ENCODE measurements around the gene TP53RK.

The TP53RK gene

DNA sequence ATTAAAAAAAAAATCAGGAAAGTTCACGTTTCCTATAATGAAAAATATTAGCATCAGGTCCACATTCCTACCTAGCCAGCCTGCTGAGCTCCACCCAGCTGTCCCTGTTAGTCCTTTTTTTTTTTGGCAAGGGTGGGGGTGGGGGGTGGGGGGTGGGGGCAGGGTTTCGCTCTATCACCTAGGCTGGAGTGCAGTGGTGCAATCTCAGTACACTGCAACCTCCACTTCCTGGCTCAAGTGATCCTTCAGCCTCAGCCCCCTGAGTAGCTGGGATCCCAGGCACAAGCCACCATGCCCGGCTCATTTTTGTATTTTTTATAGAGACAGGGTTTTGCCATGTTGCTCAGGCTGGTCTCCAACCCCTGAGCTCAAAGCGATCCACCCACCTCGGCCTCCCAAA lies 12.7 kb upstream of the TP53RK start:
- no peak overlapping the region for H3K4me3 ChIP-seq (ENCODE audit: low read depth, low read length)
- TF ChIP-seq, protein P1, sequence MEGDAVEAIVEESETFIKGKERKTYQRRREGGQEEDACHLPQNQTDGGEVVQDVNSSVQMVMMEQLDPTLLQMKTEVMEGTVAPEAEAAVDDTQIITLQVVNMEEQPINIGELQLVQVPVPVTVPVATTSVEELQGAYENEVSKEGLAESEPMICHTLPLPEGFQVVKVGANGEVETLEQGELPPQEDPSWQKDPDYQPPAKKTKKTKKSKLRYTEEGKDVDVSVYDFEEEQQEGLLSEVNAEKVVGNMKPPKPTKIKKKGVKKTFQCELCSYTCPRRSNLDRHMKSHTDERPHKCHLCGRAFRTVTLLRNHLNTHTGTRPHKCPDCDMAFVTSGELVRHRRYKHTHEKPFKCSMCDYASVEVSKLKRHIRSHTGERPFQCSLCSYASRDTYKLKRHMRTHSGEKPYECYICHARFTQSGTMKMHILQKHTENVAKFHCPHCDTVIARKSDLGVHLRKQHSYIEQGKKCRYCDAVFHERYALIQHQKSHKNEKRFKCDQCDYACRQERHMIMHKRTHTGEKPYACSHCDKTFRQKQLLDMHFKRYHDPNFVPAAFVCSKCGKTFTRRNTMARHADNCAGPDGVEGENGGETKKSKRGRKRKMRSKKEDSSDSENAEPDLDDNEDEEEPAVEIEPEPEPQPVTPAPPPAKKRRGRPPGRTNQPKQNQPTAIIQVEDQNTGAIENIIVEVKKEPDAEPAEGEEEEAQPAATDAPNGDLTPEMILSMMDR (IDR thresholded peaks at IDR 0.05; ENCODE audit: borderline replicate concordance, insufficient read depth, low read depth, low read length), result no peak

- no peak overlapping the region for H3K4me3 ChIP-seq (ENCODE audit: low read depth, low read length)
- TF ChIP-seq, protein P1 (IDR thresholded peaks at IDR 0.05; ENCODE audit: borderline replicate concordance, insufficient read depth, low read depth, low read length), result no peak
Observed at GRCh38 chr20:46701556-46701955, 12.3 kb upstream of the TP53RK start.

- no peak overlapping the region for H3K4me3 ChIP-seq (ENCODE audit: low read depth, low read length)
- TF ChIP-seq, protein P1 (IDR thresholded peaks at IDR 0.05; ENCODE audit: borderline replicate concordance, insufficient read depth, low read depth, low read length), result no peak
Observed at GRCh38 chr20:46701057-46701456, 11.8 kb upstream of the TP53RK start.

DNA sequence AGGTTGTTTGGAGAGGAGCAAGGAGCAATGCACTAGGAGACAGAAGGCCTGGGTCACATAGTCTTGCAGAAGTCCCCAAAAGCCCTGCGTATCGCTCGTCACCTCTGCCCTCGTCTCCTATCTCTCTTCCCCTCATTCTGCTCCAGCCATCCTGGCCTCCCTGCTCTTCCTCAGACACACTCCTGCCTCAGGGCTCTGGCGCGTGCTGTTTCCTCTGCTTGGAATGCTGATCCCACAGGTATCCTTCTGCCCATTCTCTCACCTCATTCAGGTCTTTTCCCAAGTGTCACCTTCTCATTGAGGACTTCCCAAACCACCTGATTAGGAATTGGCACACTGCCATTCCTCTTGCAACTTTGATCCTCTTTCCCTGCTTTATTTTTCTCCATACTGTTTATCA lies 11.2 kb upstream of the TP53RK start:
- no peak overlapping the region for H3K4me3 ChIP-seq (ENCODE audit: low read depth, low read length)
- TF ChIP-seq, protein P1 (IDR thresholded peaks at IDR 0.05; ENCODE audit: borderline replicate concordance, insufficient read depth, low read depth, low read length), result no peak

- TF ChIP-seq, protein P1 (IDR thresholded peaks at IDR 0.05; ENCODE audit: borderline replicate concordance, insufficient read depth, low read depth, low read length), result peak; percentile 45; the same call in 1 of the 2 replicates
- H3K4me3 ChIP-seq (ENCODE audit: low read depth, low read length), result no peak overlapping the region
Observed at GRCh38 chr20:46699651-46700359, 10.6 kb upstream of the TP53RK start.

DNA sequence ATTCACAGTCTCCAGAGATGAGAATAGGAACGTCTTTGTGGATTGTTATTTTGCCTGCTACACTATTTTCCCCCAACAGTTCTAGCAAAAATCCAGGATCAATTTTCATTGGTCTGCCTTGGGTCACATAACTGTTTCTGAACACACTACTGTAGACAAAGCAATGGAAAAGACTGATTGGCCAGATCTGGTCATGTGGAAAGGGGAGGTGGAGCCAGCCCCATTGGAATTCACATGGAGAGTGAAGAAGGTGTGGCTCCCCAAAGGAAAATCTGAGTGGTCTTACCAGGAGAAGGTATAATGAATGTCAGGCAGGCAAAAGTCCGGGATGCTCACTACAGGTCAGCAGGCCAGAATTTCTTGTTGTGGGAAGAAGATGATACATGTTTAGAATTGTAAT lies 9.5 kb upstream of the TP53RK start:
- TF ChIP-seq, protein P1 (IDR thresholded peaks at IDR 0.05; ENCODE audit: borderline replicate concordance, insufficient read depth, low read depth, low read length), result no peak
- no peak overlapping the region for H3K4me3 ChIP-seq (ENCODE audit: low read depth, low read length)

DNA sequence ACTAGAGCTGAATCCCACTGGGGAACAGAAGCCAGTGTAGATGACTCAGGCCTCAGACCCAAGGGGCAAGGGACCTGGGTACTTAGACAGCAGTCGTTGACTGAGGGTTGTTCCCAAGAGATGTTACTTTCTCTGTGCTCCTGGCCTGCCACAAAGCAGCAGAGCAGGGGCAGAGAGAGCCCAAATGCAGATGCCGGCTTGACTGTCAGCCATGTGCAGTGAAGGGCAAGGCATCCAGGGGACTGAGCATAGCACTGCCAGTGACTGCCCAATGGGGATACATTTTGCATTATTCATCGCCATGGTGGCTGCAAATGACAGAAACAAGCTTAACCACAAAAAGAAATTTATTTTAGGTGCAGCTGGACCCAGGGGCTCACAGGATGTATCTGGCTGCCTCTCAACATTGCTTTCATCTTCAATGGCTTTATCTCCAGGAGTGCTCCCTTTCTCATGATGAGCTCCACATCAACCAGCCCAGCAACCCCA lies 7.6 kb upstream of the TP53RK start:
- no peak overlapping the region for H3K4me3 ChIP-seq (ENCODE audit: low read depth, low read length)
- TF ChIP-seq, protein P1 (IDR thresholded peaks at IDR 0.05; ENCODE audit: borderline replicate concordance, insufficient read depth, low read depth, low read length), result no peak
